Endothelial cell (in vitro differentiated cells): ENCODE data around the gene ROR2. TPM values are rescaled to one million over a fixed set of nuclear protein-coding genes. Genes with fewer than 3 reads are reported as not detected.
A peak's percentile ranks its signal among the peaks of the same experiment; 100 is the strongest.

Source experiments
- DNase-seq: peaks from one replicate; pipeline ENCODE4 v3.0.0; 2021; ENCODE audit warnings: low spot score
- H3K27ac Mint-ChIP-seq: one replicate; pipeline ENCODE4 v1.8.0; 2021; ENCODE audit warnings: mixed read lengths, inconsistent platforms; ENCODE audit not compliant: unreplicated experiment
- H3K27me3 Mint-ChIP-seq: one replicate; pipeline ENCODE4 v1.8.0; 2021; ENCODE audit warnings: mild to moderate bottlenecking, moderate library complexity, mixed read lengths, inconsistent platforms; ENCODE audit not compliant: unreplicated experiment
- H3K36me3 Mint-ChIP-seq: one replicate; pipeline ENCODE4 v1.8.0; 2021; ENCODE audit warnings: mild to moderate bottlenecking, low read depth, mixed read lengths, inconsistent platforms; ENCODE audit not compliant: unreplicated experiment
- H3K4me1 Mint-ChIP-seq: one replicate; pipeline ENCODE4 v1.8.0; 2021; ENCODE audit warnings: mild to moderate bottlenecking, mixed read lengths, inconsistent platforms; ENCODE audit not compliant: unreplicated experiment
- H3K4me3 Mint-ChIP-seq: one replicate; pipeline ENCODE4 v1.8.0; 2021; ENCODE audit warnings: mild to moderate bottlenecking, mixed read lengths, inconsistent platforms; ENCODE audit not compliant: unreplicated experiment
- H3K9me3 Mint-ChIP-seq: one replicate; pipeline ENCODE4 v1.8.0; 2021; ENCODE audit warnings: mixed read lengths, inconsistent platforms; ENCODE audit not compliant: unreplicated experiment
- CTCF ChIP-seq: fragments of 200-600 bp; sonication (generic); IDR thresholded peaks from one replicate; pipeline ENCODE4 v1.5.0; 2021; ENCODE audit warnings: antibody characterized with exemption; ENCODE audit not compliant: unreplicated experiment
- total RNA-seq: library from RNA; stranded (reverse); fragmentation: NEBNext Ultra II Directional; extraction: Animal tissue kit (Norgen Biotek cat#: 25700); gene quantifications from one replicate; pipeline ENCODE4 v1.2.1, GENCODE V29; 2021; ENCODE audit not compliant: unreplicated experiment

Gene ROR2
- total RNA-seq, 1 donor from 2014 or later: 3.5 TPM

GRCh38 chr9:91727316-91727861 lies 222.6 kb downstream of the ROR2 start:
- H3K4me3 Mint-ChIP-seq: no peak overlapping the region
- no peak overlapping the region for H3K27ac Mint-ChIP-seq
- DNase-seq: peak; percentile 41

GRCh38 chr9:91726406-91727100 lies 223.5 kb downstream of the ROR2 start:
- H3K27ac Mint-ChIP-seq: no peak overlapping the region
- DNase-seq: no peak
- H3K36me3 Mint-ChIP-seq: no peaks in the 10 kb centered on the region
- no peaks in the 10 kb centered on the region for H3K9me3 Mint-ChIP-seq
- H3K4me1 Mint-ChIP-seq: peaks cover 2% of the 10 kb centered on the region
- no peak overlapping the region for H3K4me3 Mint-ChIP-seq
- H3K27me3 Mint-ChIP-seq: peaks cover 3% of the 10 kb centered on the region
- no peak for TF ChIP-seq CTCF

More at GRCh38 chr9:91727316-91727861, 222.6 kb downstream of the ROR2 start:
- peak; percentile 82 for TF ChIP-seq CTCF
- Mint-ChIP-seq H3K36me3 (no peaks in the 10 kb centered on the region), H3K27me3 (peaks cover 3% of the 10 kb centered on the region), H3K4me1 (no peaks in the 10 kb centered on the region), H3K9me3 (no peaks in the 10 kb centered on the region)

GRCh38 chr9:91725651-91726050 lies 224.4 kb downstream of the ROR2 start:
- Mint-ChIP-seq H3K27ac (no peak overlapping the region), H3K9me3 (no peaks in the 10 kb centered on the region), H3K4me1 (peaks cover 7% of the 10 kb centered on the region), H3K36me3 (no peaks in the 10 kb centered on the region), H3K4me3 (no peak overlapping the region), H3K27me3 (peaks cover 3% of the 10 kb centered on the region)
- TF ChIP-seq CTCF: no peak
- DNase-seq: no peak

GRCh38 chr9:91724609-91725505 lies 225.2 kb downstream of the ROR2 start:
- Mint-ChIP-seq H3K9me3 (no peaks in the 10 kb centered on the region), H3K36me3 (no peaks in the 10 kb centered on the region), H3K4me1 (peaks cover 7% of the 10 kb centered on the region), H3K27ac (no peak overlapping the region), H3K4me3 (no peak overlapping the region), H3K27me3 (peaks cover 3% of the 10 kb centered on the region)
- TF ChIP-seq CTCF: no peak
- DNase-seq: no peak
